HepG2 (cell line): Measurements from ENCODE around the gene NEURL3. TPM values are rescaled to one million over a fixed set of nuclear protein-coding genes. Genes with fewer than 3 reads are reported as not detected.

Experiments used
- HOXA5 ChIP-seq: sonication (generic); formaldehyde crosslinking; IDR thresholded peaks from 2 replicates; pipeline ENCODE4 v1.4.0; 2020; ENCODE audit warnings: missing genetic modification reagents
- MBD4 ChIP-seq: IDR thresholded peaks from 2 replicates; pipeline ENCODE4 v1.6.1; 2012; ENCODE audit warnings: low read length, inconsistent platforms, borderline replicate concordance
- NFE2L2 ChIP-seq: fragments of 150-350 bp; IDR thresholded peaks from 2 replicates; pipeline ENCODE4 v1.6.1; 2014; ENCODE audit warnings: low read length
- NFYB ChIP-seq: sonication (generic); formaldehyde crosslinking; IDR thresholded peaks from 2 replicates; pipeline ENCODE4 v1.4.0; 2020; ENCODE audit warnings: missing genetic modification reagents
- TAF1 ChIP-seq: sonication (generic); formaldehyde crosslinking; IDR thresholded peaks from 2 replicates; pipeline ENCODE4 v1.4.0; 2020; ENCODE audit warnings: missing genetic modification reagents
- YEATS2 ChIP-seq: sonication (generic); formaldehyde crosslinking; IDR thresholded peaks from 2 replicates; pipeline ENCODE4 v1.4.0; 2020; ENCODE audit warnings: missing genetic modification reagents, borderline replicate concordance
- ZHX1 ChIP-seq: sonication (generic); formaldehyde crosslinking; IDR thresholded peaks from 2 replicates; pipeline ENCODE4 v1.8.1; 2022; ENCODE audit warnings: low read depth, mild to moderate bottlenecking, missing genetic modification reagents
- ZNF274 ChIP-seq: sonication (generic); formaldehyde crosslinking; IDR thresholded peaks from 2 replicates; pipeline ENCODE4 v1.5.1; 2020; ENCODE audit warnings: mild to moderate bottlenecking, missing genetic modification reagents
- ZNF572 ChIP-seq: sonication (generic); formaldehyde crosslinking; IDR thresholded peaks from 2 replicates; pipeline ENCODE4 v1.5.1; 2020; ENCODE audit warnings: mild to moderate bottlenecking, missing genetic modification reagents
- ZNF609 ChIP-seq: sonication (generic); formaldehyde crosslinking; IDR thresholded peaks from 2 replicates; pipeline ENCODE4 v1.4.0; 2020; ENCODE audit warnings: mild to moderate bottlenecking, missing genetic modification reagents, borderline replicate concordance
- ZNF704 ChIP-seq: sonication (generic); formaldehyde crosslinking; IDR thresholded peaks from 2 replicates; pipeline ENCODE4 v1.8.1; 2023; ENCODE audit warnings: mild to moderate bottlenecking, inconsistent platforms, moderate library complexity, missing genetic modification reagents, borderline replicate concordance
- ZNF770 ChIP-seq: sonication (generic); formaldehyde crosslinking; IDR thresholded peaks from 2 replicates; pipeline ENCODE4 v1.5.0; 2020; ENCODE audit warnings: mild to moderate bottlenecking, missing genetic modification reagents
- ZNF773 ChIP-seq: sonication (generic); formaldehyde crosslinking; IDR thresholded peaks from 2 replicates; pipeline ENCODE4 v1.4.0; 2020; ENCODE audit warnings: missing genetic modification reagents, borderline replicate concordance
- ZNF850 ChIP-seq: sonication (generic); formaldehyde crosslinking; conservative IDR thresholded peaks from 2 replicates; pipeline ENCODE4 v1.9.0; 2021; ENCODE audit warnings: mild to moderate bottlenecking, missing genetic modification reagents
- ZSCAN12 ChIP-seq: sonication (generic); formaldehyde crosslinking; IDR thresholded peaks from 2 replicates; pipeline ENCODE4 v1.9.0; 2021; ENCODE audit warnings: mild to moderate bottlenecking, missing genetic modification reagents
- polyA plus RNA-seq, 8 experiments: library from polyadenylated mRNA; depleted of rRNA in 3 of 8; stranded (reverse) in 7 of 8; unstranded in 1 of 8; fragments of >200 nt; fragmentation: Illumina TruSeq in 4 of 8; extraction: Trizol in 4 of 8; gene quantifications; 2 replicates each; pipeline versions ENCODE4 v1.2.1 to v1.2.3, GENCODE V29; 2011 to 2016; ENCODE audit warnings: low read depth in 4 of 8, missing spikeins in 1 of 8, mixed read lengths in 1 of 8; ENCODE audit not compliant: insufficient read depth in 1 of 8
- total RNA-seq, 5 experiments: library from RNA; depleted of rRNA; stranded (reverse); fragments of >200 nt; fragmentation: Illumina TruSeq; extraction: Trizol; gene quantifications; 2 replicates each; pipeline ENCODE4 v1.2.3, GENCODE V29; 2016; ENCODE audit warnings: low read depth in 1 of 5
- TF ChIP-seq, protein P1 (sequence below): sonication (generic); formaldehyde crosslinking; IDR thresholded peaks from 2 replicates; pipeline ENCODE4 v1.4.0; 2020; ENCODE audit warnings: low read depth, mild to moderate bottlenecking, missing genetic modification reagents
- TF ChIP-seq, protein P2 (sequence below): sonication (generic); formaldehyde crosslinking; IDR thresholded peaks from 2 replicates; pipeline ENCODE4 v1.8.1; 2023; ENCODE audit warnings: mild to moderate bottlenecking, missing genetic modification reagents, borderline replicate concordance

NEURL3 gene
- total and polyA plus RNA-seq, 2 of the 13 experiments (the other 11 are each of a cell fraction or from before 2014, with no cell fraction given) = 0.16 to 1.2 TPM

DNA sequence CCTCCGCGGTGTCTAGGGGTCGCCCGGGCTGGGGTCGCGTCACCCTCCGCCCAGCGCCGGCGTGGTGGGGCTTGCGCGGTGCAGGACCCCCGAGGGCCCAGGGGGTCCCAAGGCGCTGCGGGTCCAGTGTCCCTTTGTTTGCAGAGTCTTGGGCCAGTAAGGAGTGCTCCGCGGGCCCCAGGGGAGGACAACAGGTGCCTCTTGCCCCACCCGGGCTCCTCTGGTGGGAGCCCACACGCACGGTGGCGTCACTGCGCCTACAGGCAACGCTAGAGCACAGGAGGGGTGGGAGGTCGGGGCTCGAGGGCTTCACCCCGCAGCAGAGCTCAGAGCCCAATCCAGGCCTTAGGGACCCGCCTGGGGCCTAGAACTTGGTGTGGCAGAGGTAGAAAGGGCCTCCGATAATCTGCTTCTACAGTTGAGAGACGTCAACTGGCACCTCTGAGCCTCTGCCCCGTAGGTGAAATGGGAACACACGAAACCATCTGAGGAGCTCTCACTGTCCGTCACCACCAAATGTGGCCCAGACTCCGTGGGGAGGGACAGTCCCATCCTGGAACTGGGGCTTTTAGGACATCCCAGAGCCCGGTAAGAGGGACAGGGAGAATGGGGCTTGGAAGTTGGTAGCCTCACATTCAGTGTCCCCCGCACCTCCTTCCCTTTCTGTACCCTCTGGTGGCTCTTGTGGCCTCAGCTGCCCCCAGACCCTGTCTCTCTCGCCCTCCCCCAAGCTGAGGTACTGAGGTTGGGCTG is 32.8 kb upstream of the NEURL3 start (continued):
- TF ChIP-seq ZHX1 (CRISPR knock-in tag) (0 out of 2 replicates have a peak, but pooled peaks have one; percentile 50), NFE2L2 (no peak), MBD4 (no peak), NFYB (CRISPR knock-in tag) (no peak), TAF1 (CRISPR knock-in tag) (peak; percentile 5; the same call in 1 of the 2 replicates), ZNF850 (CRISPR knock-in tag) (no peak), HOXA5 (CRISPR knock-in tag) (no peak), ZNF572 (CRISPR knock-in tag) (no peak), ZNF704 (CRISPR knock-in tag) (0 out of 2 replicates have a peak, but pooled peaks have one; percentile 56), ZNF770 (CRISPR knock-in tag) (no peak), ZNF773 (CRISPR knock-in tag) (no peak), ZNF274 (CRISPR knock-in tag) (0 out of 2 replicates have a peak, but pooled peaks have one; percentile 27), YEATS2 (no peak), ZNF609 (no peak), ZSCAN12 (CRISPR knock-in tag) (no peak)
- TF ChIP-seq, protein P1, sequence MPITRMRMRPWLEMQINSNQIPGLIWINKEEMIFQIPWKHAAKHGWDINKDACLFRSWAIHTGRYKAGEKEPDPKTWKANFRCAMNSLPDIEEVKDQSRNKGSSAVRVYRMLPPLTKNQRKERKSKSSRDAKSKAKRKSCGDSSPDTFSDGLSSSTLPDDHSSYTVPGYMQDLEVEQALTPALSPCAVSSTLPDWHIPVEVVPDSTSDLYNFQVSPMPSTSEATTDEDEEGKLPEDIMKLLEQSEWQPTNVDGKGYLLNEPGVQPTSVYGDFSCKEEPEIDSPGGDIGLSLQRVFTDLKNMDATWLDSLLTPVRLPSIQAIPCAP = no peak
- TF ChIP-seq, protein P2, sequence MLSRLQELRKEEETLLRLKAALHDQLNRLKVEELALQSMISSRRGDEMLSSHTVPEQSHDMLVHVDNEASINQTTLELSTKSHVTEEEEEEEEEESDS (CRISPR knock-in tag) = no peak
